Stomach (tissue), 4 donors: ENCODE data around the gene NSFL1C.

Experiments
- EP300 ChIP-seq: sonication (generic); formaldehyde crosslinking; IDR thresholded peaks from one replicate; pipeline ENCODE4 v1.6.1; 2017; ENCODE audit warnings: antibody characterized with exemption
- POLR2AphosphoS5 ChIP-seq, 3 donors: sonication (generic); formaldehyde crosslinking; IDR thresholded peaks; one replicate each; pipeline ENCODE4 v1.6.1; 2016; ENCODE audit warnings: antibody characterized with exemption in 3 of 3
- TF ChIP-seq, protein P1 (sequence below), 7 experiments: fragments of 450-650 bp in 4 of 7; fragments of 200-600 bp in 3 of 7; sonication (generic) in 3 of 7; IDR thresholded peaks; one replicate each; pipeline ENCODE4 v1.5.1; 2016 to 2019; ENCODE audit warnings: antibody characterized with exemption in 7 of 7, control low read depth in 2 of 7, mild to moderate bottlenecking in 1 of 7

DNA sequence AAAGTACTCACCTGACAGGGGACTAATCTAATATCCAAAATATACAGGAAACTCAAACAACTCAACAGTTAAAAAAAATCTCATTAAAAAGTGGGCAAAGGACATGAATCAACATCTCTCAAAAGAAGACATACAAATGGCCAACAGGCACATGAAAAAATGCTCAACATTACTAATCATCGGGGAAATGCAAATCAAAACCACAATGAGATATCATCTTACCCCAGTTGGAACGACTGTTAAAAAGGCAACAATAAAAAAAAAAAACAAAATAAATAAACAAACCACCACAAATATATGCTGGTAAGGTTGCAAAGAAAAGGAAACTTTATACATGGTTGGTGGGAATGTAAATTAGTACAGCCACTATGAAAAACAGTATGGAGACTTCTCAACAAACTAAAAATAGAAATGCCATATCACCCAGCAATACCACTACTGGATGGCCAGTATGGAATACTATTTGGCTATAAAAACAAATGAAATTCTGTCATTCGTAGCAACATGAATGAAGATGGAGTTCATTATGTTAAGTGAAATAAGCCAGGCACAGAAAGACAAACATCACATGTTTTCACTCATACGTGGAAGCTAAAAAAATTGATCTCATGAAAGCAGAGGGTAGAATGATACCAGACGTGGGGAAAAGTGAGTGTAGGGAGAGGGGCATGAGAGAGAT, 17.9 kb upstream of the NSFL1C start:
- TF ChIP-seq, protein P1, sequence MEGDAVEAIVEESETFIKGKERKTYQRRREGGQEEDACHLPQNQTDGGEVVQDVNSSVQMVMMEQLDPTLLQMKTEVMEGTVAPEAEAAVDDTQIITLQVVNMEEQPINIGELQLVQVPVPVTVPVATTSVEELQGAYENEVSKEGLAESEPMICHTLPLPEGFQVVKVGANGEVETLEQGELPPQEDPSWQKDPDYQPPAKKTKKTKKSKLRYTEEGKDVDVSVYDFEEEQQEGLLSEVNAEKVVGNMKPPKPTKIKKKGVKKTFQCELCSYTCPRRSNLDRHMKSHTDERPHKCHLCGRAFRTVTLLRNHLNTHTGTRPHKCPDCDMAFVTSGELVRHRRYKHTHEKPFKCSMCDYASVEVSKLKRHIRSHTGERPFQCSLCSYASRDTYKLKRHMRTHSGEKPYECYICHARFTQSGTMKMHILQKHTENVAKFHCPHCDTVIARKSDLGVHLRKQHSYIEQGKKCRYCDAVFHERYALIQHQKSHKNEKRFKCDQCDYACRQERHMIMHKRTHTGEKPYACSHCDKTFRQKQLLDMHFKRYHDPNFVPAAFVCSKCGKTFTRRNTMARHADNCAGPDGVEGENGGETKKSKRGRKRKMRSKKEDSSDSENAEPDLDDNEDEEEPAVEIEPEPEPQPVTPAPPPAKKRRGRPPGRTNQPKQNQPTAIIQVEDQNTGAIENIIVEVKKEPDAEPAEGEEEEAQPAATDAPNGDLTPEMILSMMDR (IDR thresholded peaks at IDR 0.05), result no peak
- TF ChIP-seq POLR2AphosphoS5 (IDR thresholded peaks at IDR 0.05), result no peak
- no peak for TF ChIP-seq EP300
